RWPE2 (cell line): ENCODE measurements around the gene MAP3K14.

Experiments
- ATAC-seq: fragments of 200-7000 bp; cut with Tn5 transposase; 3 replicates; pipeline ENCODE4 v1.9.1; 2021; ENCODE audit warnings: low read depth
- DNase-seq: peaks from one replicate; pipeline ENCODE4 v3.0.0-alpha.2; 2020; ENCODE audit warnings: low spot score
- H3K27ac ChIP-seq: fragments of 450-650 bp; 2 replicates; pipeline ENCODE4 v1.5.1; 2017; ENCODE audit warnings: mild to moderate bottlenecking; ENCODE audit not compliant: poor library complexity, severe bottlenecking
- H3K27me3 ChIP-seq: fragments of 250-450 bp; sonication (Bioruptor Pico); 2 replicates; pipeline ENCODE4 v1.5.1; 2021; ENCODE audit warnings: mild to moderate bottlenecking, moderate library complexity; ENCODE audit not compliant: insufficient read depth, poor library complexity, severe bottlenecking
- H3K36me3 ChIP-seq: fragments of 250-450 bp; sonication (Bioruptor Pico); 2 replicates; pipeline ENCODE4 v1.5.1; 2020; ENCODE audit warnings: low read depth, mild to moderate bottlenecking, moderate library complexity
- H3K4me1 ChIP-seq: fragments of 250-450 bp; sonication (Bioruptor Pico); 2 replicates; pipeline ENCODE4 v1.5.1; 2021; ENCODE audit warnings: mild to moderate bottlenecking, moderate library complexity; ENCODE audit not compliant: insufficient read depth, poor library complexity, severe bottlenecking
- H3K4me3 ChIP-seq: fragments of 250-450 bp; sonication (Bioruptor Pico); 2 replicates; pipeline ENCODE4 v1.5.1; 2021; ENCODE audit warnings: mild to moderate bottlenecking, moderate library complexity; ENCODE audit not compliant: severe bottlenecking
- H3K9me3 ChIP-seq: fragments of 250-450 bp; sonication (Bioruptor Pico); 2 replicates; pipeline ENCODE4 v1.5.1; 2021; ENCODE audit warnings: mild to moderate bottlenecking, moderate library complexity; ENCODE audit not compliant: severe bottlenecking
- TF ChIP-seq, protein P1 (sequence below): fragments of 450-650 bp; IDR thresholded peaks from one replicate; pipeline ENCODE4 v1.5.1; 2017; ENCODE audit warnings: mild to moderate bottlenecking, moderate library complexity; ENCODE audit not compliant: poor library complexity, severe bottlenecking

Gene MAP3K14

DNA sequence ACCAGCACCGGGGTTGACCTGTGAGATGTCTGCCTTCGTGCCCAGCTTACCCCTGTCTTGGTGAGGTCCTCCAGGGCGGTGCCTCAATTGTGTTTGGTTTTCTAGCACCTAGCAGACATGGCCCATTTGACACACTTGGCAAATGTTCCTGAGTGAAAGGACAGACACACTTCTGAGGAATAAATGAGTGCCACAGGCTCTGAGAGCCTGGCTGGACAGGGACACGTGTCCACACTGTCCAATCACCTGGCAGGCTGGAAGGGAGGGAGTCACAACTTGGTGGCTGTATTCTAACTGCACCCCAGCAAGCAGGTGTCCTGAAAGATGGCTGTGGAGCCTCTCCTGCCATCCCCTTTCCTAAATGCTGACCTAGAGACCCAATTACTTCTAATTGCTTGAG is 7.4 kb downstream of the MAP3K14 start:
- ATAC-seq (no peak), DNase-seq (no peak)
- peak overlapping the region; percentile 71 for H3K27ac ChIP-seq
- no peaks in the 10 kb centered on the region for H3K27me3 ChIP-seq
- no peaks in the 10 kb centered on the region for H3K9me3 ChIP-seq
- H3K36me3 ChIP-seq, result peaks cover 31% of the 10 kb centered on the region
- no peak overlapping the region for H3K4me3 ChIP-seq
- TF ChIP-seq, protein P1, sequence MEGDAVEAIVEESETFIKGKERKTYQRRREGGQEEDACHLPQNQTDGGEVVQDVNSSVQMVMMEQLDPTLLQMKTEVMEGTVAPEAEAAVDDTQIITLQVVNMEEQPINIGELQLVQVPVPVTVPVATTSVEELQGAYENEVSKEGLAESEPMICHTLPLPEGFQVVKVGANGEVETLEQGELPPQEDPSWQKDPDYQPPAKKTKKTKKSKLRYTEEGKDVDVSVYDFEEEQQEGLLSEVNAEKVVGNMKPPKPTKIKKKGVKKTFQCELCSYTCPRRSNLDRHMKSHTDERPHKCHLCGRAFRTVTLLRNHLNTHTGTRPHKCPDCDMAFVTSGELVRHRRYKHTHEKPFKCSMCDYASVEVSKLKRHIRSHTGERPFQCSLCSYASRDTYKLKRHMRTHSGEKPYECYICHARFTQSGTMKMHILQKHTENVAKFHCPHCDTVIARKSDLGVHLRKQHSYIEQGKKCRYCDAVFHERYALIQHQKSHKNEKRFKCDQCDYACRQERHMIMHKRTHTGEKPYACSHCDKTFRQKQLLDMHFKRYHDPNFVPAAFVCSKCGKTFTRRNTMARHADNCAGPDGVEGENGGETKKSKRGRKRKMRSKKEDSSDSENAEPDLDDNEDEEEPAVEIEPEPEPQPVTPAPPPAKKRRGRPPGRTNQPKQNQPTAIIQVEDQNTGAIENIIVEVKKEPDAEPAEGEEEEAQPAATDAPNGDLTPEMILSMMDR, result no peak
- peaks cover 69% of the 10 kb centered on the region for H3K4me1 ChIP-seq

GRCh38 chr17:45308840-45309239 is 8.0 kb downstream of the MAP3K14 start:
- ATAC-seq (no peak), DNase-seq (no peak)
- H3K27ac ChIP-seq, result peak overlapping the region; percentile 71
- TF ChIP-seq, protein P1, result no peak
- no peaks in the 10 kb centered on the region for H3K27me3 ChIP-seq
- H3K4me1 ChIP-seq, result peaks cover 64% of the 10 kb centered on the region
- H3K4me3 ChIP-seq, result no peak overlapping the region
- H3K9me3 ChIP-seq, result no peaks in the 10 kb centered on the region
- H3K36me3 ChIP-seq, result peaks cover 35% of the 10 kb centered on the region

DNA sequence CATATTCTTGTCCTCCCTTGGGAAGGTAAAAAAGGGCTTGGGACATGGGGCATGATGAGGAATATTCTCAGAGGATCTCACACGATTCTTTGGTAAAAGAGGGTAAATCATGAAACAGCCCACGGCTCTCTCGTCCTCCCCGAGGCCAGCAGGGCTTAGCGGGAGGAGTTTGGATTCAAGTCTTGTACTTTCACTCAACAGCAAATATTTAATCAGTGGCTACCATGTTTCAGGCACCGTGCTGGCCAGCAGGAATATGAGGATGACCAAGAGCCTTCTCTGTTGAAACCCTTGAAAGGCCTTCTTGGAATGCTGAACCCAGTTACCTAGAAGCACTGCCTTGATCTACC is 8.8 kb downstream of the MAP3K14 start:
- H3K4me3 ChIP-seq, result no peak overlapping the region
- TF ChIP-seq, protein P1, result no peak
- peaks cover 60% of the 10 kb centered on the region for H3K4me1 ChIP-seq
- ATAC-seq (no peak), DNase-seq (no peak)
- H3K27me3 ChIP-seq, result no peaks in the 10 kb centered on the region
- H3K36me3 ChIP-seq, result peaks cover 35% of the 10 kb centered on the region
- no peaks in the 10 kb centered on the region for H3K9me3 ChIP-seq
- peak overlapping the region; percentile 71 for H3K27ac ChIP-seq

DNA sequence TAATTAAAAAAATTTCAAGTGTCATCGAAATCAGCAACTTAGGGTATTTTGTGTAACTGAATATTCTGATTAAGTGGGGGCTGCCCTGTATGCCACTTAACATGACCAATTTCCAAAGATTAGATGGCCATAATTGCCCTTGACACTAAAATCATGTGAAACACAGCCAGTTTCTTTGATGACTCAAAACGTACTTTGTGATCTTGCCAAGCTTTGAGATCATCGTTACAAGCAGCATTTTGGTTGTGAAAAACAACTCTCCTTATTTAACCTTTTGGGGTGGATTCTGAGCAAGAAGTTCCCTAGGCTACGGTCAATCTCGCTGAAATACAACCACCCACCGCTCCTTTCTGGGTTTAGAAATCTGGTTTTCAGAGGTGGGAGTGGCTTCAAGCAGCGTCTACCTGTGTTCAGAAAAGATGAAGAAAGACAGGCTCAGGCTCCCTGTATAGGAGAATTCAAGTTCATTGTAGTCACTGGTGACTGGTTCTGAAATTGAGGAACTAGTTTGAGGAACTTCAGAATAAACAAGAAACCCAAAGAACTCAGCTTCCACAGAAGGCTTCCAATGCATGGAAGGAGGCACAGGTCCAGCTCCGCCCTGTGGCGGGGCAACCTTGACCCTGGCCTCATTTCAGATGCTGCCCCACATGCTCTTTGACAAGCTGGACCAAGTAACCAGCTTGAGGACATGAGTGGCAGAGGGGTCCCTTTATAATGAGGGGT is 9.4 kb downstream of the MAP3K14 start:
- Histone ChIP-seq H3K36me3 (peaks cover 39% of the 10 kb centered on the region), H3K4me1 (peaks cover 60% of the 10 kb centered on the region), H3K27ac (peak overlapping the region; percentile 71), H3K27me3 (no peaks in the 10 kb centered on the region), H3K4me3 (no peak overlapping the region), H3K9me3 (no peaks in the 10 kb centered on the region)
- ATAC-seq (peak; percentile 56), DNase-seq (no peak)
- TF ChIP-seq, protein P1, result no peak

GRCh38 chr17:45306623-45307022 is 10.2 kb downstream of the MAP3K14 start:
- H3K9me3 ChIP-seq, result no peaks in the 10 kb centered on the region
- H3K36me3 ChIP-seq, result peaks cover 39% of the 10 kb centered on the region
- no peaks in the 10 kb centered on the region for H3K27me3 ChIP-seq
- no peak overlapping the region for H3K4me3 ChIP-seq
- DNase-seq (no peak), ATAC-seq (no peak)
- peaks cover 52% of the 10 kb centered on the region for H3K4me1 ChIP-seq
- peak overlapping the region; percentile 71 for H3K27ac ChIP-seq
- TF ChIP-seq, protein P1, result no peak
